Epidermal melanocyte (primary cell): Measurements from ENCODE around the gene ADAM8.
"Not testable (repeated sequence)": the region's sequence is repeated elsewhere in the genome, so short reads cannot be mapped to it uniquely, and the experiment has no call there.

Source experiments
- DNase-seq: peaks from one replicate; pipeline ENCODE4 v3.0.0; 2011; ENCODE audit warnings: low spot score; ENCODE audit not compliant: insufficient read length

The ADAM8 gene

DNA sequence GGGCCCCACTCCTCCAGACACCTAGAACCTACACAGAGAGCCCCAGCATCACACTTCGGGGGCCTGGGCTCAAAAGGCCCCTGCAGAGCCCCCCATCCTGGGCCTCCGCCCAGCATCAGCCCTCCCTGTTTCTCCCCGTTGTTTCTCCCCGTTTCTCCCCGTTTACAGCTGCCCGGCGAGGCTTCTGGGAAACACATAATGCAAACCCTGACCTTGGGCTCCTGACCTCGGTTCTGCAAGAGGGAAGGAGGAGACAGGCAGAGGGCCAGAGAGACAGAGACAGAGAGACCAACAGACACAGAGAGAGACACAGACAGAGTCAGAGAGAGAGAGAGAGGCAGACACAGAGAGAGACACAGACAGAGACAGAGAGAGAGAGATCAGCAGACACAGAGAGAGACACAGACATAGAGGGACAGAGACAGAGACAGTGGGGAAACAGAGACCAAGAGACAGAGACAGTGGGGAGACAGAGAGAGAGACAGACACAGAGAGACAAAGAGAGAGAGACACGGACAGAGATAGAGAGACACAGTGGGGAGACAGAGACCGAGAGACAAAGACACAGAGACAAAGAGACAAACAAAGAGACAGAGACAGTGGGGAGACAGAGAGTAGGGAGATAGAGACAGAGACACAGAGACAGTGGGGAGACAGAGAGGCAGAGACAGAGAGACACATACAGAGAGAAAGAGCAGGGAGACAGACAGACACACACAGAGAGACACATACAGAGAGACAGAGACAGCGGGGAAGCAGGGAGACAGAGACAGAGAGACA is 26.5 kb downstream of the ADAM8 start:
- no peak for DNase-seq

GRCh38 chr10:133249094-133249780 is 27.4 kb downstream of the ADAM8 start:
- DNase-seq = no peak

- no peak for DNase-seq
Observed at GRCh38 chr10:133248334-133248715, 28.3 kb downstream of the ADAM8 start.

GRCh38 chr10:133247681-133248333 is 28.9 kb downstream of the ADAM8 start:
- no peak for DNase-seq

DNA sequence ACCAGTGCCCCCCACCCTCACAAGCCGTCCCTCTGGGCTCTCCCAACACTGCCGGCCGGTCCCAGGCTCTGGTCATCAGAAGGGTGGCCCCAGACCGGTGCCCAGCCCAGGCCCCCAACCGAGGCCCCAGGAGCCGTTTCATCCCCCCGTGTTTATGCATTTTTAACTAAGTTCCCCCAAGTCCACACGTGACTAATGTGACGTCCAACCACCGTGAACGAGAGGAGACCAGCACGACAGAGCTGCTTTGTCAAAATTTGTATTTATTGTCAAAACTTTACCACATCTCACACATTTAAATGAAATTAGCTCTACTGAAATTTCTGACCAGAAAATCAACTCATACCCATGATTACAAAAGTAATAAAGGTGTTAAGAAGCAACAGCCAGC is 30.4 kb downstream of the ADAM8 start:
- no peak for DNase-seq

GRCh38 chr10:133245439-133246235 is 31.0 kb downstream of the ADAM8 start:
- DNase-seq = no peak

DNA sequence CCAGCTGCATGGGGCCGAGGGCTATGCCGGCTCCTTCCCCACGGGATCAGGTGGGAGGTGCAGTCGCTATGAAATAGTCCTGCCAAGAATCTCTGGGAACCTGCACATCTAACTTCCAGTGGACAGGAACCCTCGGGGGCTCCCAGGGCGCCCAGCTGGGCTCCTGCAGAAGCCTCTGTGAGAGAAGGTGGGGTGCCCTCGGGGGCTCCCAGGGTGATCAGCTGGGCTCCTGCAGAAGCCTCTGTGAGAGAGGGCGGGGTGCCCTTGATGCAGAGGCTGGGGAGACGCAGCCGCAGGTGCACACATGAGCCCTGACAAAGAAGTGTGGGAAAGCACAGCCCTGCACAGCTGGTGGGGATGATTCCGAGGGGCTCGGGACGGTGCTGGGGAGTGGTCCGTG is 33.1 kb downstream of the ADAM8 start:
- no peak for DNase-seq

GRCh38 chr10:133242611-133243356 is 33.9 kb downstream of the ADAM8 start:
- DNase-seq = no peak

GRCh38 chr10:133241501-133242205 is 35.0 kb downstream of the ADAM8 start:
- DNase-seq = no peak

DNA sequence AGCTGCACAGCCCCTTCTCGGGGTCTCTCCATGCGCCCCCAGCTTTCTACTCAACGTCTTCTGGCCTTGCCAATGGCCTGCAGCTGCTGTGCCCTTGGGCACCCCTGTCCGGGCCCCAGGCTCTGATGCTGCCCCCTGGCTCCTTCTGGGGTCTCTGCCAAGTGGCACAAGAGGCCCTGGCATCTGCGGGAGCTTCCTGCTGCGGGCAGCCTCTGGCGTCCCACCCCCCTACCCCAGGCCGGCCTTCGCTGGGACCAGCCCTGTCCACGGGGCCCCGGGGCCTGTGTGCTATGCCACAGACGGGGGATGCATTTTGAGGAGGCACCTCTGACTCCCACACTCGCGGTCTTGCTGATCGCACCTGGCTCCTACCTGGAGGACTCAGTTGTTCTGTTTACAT is 36.7 kb downstream of the ADAM8 start:
- DNase-seq = no peak

DNA sequence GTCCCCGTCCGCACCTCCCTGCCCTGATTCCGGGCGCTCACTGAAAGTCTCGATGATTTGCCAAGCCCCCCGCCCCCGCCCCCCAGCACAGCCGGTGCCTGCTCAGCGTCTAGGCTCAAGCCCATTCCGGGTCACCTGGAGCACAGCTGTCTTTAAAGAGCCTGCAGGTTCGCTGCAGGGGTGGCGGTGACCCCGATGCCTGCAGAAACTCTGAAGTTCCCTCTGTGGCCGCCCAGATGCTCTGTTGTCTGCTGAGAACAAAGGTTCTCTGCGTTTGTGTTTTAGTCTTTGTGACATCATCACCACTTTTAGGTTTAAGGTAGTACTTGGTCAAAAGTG is 38.2 kb downstream of the ADAM8 start:
- no peak for DNase-seq

- DNase-seq = no peak
Observed at GRCh38 chr10:133237588-133238465, 38.8 kb downstream of the ADAM8 start, which contains the start of gene VENTX. TSS of gene VENTX (plus strand) at chr10:133237855. CDS start at chr10:133237915, 60 bp downstream.

DNA sequence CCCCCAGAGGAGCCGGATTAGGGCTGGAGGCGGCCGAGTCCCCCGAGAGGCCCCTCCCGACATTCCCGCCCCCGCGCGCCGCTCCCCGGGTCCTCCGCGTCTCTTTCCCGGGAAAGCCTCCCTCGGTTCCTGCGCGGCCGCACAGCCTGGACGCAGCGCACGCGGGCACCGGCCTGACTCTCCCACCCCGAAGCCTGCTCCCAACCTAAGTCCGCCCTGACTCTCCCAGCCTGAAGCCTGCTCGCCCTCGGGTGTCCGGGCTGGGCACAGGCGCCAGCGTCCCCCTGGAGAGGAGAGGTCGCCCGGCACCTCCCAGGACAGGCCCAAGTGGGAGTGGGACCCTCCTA is 39.5 kb downstream of the ADAM8 start:
- no peak for DNase-seq

- no peak for DNase-seq
Observed at GRCh38 chr10:133236401-133237240, 40.0 kb downstream of the ADAM8 start.

- no peak for DNase-seq
Observed at GRCh38 chr10:133235932-133236331, 40.7 kb downstream of the ADAM8 start.

GRCh38 chr10:133235265-133235855 is 41.3 kb downstream of the ADAM8 start:
- DNase-seq = no peak

DNA sequence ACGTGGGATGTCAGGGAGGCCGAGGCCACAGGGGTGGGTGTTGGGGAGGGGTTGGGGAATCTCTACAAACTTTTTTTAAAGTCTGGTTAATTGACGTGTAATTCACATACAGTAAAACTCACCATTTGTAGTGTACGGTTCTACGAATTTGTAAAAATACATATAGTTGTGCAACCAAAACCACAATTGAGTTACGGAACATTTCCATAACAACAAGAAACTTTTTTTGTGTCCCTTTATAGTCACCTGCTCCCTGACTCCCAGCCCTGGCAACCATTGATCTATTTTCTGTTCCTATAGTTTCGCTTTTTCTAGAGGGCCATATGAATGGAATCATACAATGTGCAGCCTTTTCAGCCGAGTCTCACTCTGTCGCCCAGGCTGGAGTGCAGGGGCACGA is 41.9 kb downstream of the ADAM8 start:
- not testable (repeated sequence) for DNase-seq

GRCh38 chr10:133231946-133232574 is 44.6 kb downstream of the ADAM8 start:
- no peak for DNase-seq
